T-helper 9 cell (primary cell): ENCODE data around the gene EDN2.

Experiments
- DNase-seq: peaks from one replicate; pipeline ENCODE4 v3.0.0-alpha.2; 2020

Gene EDN2

DNA sequence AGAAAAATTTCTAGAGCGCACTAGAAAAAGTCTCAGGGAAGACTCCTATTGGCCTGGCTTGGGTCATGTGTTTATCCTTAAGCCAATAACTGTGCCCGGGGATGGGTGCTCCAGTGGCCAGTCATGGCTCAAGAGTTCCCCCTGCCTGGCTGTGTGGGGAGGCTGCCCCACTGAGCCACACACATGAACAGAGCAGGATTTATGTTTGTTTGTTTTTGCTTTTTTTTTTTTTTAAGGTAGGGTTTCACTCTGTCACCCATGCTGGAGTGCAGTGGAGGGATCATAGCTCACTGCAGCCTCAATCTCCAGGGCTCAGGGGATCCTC lies 21.8 kb downstream of the EDN2 start:
- no peak for DNase-seq

- no peak for DNase-seq
These were observed 22.4 kb downstream of the EDN2 start for GRCh38 chr1:41461790-41462679.

GRCh38 chr1:41456847-41457540 lies 27.5 kb downstream of the EDN2 start:
- no peak for DNase-seq

- DNase-seq = no peak
These were observed 28.8 kb downstream of the EDN2 start for GRCh38 chr1:41455479-41456332.

DNA sequence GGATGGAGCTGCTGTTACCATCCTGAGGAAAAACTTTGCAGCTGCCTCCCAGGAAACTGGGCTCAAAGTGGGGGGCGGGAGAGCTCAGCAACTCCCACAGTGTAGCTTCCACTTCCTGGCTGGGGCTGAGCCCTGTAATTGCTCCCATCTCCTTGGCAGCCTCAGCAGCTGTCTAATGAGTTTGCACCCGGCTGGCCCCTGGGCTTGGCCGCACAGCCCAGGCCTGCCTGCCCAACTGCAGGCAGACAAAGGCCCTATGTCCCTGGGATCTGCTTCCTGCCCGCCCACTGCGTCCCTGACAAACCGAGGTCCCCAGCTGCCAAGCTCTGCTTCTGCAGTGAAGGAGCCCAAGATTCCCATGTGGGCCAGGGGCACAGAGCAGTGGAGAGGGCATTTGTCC lies 30.1 kb downstream of the EDN2 start:
- no peak for DNase-seq

GRCh38 chr1:41452704-41453290 lies 31.7 kb downstream of the EDN2 start:
- DNase-seq = no peak

GRCh38 chr1:41450747-41451285 lies 33.7 kb downstream of the EDN2 start:
- DNase-seq = no peak

DNA sequence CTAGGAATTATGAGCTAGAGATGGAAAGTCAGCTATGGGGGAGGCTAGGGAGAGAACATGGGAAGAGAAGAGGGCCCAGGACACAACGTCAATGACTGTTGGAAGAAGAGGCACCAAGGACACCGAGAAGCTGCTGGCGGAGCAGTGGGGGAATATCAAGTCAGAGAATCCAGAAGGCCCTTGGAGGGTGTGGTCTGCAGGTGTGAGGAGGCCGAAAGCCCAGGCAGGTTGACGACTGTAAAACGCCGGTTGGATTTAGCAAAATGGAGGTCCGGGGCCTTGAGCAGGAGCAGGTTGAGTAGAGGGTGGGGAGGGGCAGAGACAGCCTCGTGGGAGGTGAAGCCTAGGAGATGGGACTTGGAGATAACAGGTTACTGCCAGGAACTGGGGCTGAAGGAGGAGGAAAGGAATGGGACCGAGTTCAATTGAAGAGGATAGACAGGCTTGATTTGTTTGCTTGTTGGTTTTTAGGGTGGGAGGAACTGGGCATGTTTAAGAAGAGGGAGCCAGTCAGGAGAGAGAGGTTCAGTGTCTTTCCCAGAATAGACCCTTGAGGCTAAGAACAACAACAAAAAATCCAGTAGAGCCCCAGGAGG lies 35.1 kb downstream of the EDN2 start:
- DNase-seq = no peak

- no peak for DNase-seq
These were observed 35.7 kb downstream of the EDN2 start for GRCh38 chr1:41448821-41449220.

- DNase-seq = no peak
These were observed 36.3 kb downstream of the EDN2 start for GRCh38 chr1:41447995-41448770.

DNA sequence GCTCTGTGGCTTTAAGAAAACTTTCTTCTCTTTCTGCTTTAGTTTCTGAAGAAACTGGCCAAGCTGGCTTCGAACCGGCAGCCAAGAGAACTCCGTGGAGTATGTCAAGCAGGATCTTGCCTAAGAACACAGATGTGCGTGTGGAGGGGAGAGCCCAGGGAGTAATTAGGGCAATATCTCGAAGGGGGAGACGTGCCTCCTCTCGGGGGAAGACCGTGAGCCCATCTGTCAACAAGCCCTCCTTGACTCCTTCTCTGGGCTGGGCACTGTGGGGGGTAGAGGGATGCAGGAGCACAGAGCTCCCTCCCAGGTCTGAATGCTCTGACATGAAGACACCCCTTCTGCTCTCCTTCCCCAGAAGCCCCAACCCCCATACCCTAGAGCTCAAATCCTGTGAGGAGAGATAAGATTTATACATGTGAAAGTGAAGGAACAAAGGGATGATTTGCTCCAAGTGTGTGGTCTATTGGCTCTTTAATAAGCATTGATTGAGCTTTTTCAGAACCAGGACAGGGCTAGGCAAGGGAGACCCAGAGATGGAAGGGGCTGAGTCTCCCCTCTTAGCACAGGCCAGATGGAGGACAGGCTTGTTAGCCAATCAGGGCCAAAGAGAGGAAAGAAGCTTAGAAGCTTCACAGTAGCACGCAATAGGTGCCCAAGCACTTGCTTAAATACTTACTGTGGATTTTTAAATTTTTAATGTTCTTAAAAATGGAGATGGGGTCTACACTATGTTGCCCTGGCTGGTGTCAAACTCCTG lies 37.5 kb downstream of the EDN2 start:
- no peak for DNase-seq

GRCh38 chr1:41444785-41445184 lies 39.7 kb downstream of the EDN2 start:
- no peak for DNase-seq

GRCh38 chr1:41444246-41444645 lies 40.2 kb downstream of the EDN2 start:
- no peak for DNase-seq

DNA sequence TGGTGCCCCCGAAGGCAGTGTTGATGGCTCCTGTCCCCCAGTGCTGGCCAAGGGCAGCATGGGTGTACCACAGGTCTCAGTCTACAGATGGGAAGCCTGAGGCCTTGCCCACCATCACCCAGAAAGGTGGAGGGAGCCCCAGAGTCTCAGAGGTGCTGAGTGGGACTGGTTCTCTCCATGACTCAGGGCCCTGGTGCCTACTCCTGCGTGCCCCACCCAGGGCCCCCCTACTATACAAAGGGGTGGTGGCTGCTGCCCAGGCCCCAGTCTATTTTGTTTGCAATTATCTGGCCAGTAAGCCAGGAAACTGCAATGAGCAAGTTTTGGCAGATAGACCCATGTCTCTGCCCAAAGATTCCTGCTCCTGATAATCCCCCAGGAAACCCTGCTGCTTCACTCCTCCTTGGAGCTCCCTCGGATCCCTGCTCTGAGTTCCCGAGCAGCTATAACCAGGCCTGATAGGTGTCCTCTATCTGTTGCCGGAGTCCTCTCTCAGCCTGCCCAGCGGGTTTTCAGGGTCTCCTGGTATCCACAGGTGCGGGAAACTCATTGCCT lies 41.7 kb downstream of the EDN2 start:
- DNase-seq = no peak

DNA sequence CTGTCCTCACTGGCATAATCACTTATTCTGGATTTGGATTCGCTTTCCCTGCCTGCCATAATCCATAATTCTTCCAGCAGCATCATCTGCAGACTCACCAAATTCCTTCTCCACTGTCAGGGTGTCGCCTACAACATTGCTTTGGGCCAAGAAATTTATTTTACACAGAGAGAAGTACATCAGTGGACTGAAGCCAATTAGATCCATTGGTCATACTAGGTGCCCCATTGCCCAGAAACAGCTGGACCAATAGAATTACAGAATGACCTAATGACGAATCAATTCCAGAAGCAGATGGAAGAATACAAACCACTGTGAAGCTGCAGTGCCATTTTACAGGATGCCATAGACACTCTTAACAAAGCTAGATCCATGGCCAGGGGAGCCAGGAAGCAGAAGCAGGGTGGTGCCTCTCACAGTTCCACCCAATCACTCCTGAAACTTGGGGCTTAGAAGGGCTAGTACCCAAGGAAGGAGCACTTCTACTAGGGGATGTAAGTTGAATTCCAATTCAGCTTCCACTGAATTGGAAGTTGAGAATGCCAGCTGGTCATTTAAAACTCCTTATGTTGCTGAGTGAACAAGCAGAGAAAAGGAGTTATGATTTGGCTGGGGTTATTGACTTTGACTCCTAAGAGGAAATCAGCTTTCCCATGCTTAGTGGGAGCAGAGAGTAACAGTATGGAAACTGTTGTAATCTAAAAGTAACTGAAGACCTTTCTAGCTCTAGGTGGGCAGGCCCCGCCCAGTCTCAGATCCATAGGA lies 44.0 kb downstream of the EDN2 start:
- no peak for DNase-seq

DNA sequence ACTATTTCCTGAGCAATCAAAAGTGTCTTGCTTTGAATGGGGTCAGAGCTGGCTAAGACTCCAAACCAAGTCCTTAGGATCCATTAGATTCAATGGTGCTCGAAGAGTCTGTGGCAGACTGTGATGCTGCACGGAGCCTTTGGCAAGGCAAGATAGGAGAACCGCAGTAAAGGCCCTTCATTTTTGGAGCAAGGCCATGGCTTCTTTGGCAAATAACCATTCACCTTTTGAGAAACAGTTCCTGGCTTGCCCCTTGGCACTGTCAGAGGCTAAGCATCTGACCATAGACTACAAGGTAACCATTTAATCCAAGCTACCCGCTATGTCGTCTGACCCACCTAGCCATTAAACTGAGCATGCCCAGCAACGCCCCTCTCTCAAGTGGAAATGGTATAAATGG lies 45.2 kb downstream of the EDN2 start:
- DNase-seq = no peak

DNA sequence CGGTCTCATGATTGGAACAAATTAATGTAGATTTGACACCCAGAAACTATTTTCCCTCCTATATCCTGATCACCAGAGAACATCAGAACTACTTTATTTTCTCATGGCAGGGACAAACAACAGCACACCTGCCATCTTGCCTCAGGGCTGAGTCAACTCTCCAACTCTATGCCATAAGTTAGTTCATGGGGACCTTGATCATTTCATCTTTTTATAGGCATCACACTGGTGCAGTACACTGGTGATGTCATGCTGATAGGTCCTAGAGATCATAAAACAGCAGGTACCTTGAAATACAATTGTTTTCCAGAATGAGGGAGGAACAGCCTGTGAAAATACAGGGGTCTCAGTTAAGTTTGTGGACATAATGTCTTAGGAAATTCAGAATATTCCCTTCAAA lies 45.8 kb downstream of the EDN2 start:
- DNase-seq = no peak

DNA sequence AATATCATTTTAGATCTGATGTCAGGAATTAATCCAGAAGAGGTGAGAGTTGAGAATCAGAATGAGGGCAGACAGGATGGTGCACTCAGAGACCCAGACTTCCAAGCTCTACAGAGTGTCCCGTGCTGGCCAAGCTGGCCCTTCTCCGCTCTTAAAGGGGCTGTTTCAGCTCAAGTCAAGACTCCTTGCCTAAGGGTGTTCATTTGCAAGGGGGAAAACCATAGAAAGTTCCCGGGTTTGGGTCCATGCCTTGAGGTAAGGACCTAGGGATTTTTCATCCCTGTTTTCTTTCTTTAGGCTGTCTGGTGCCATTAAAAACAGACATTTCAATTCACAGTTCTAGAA lies 47.5 kb downstream of the EDN2 start:
- DNase-seq = no peak

DNA sequence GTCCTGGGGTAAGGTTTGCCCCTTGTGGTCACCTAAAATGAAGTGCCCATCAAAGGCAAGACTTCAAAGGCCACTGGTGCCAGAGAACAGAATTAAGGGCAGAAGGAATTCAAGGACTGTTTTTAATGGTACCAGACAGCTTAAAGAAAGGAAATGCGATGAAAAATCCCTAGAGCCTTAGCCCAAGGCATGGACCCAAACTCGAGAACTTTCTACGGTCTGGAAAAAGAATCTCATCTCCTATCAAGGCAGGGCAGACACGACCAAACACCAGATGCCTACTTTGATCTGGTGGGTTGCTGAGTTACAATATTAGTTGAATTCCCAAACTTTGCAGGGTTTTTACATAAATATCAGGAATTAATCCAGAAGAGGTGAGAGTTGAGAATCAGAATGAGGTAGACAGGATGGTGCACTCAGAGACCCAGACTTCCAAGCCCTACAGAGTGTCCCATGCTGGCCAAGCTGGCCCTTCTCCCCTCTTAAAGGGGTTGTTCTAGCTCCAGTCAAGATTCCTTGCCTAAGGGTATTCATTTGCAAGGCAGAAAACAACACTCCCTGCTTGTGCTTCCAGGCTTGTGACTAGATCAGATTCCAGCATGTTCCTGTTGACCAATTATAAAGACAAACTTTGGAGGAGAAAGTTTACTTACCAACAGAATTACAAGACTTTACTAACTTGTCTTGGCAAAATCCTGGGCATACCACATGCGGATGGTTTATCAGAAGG lies 48.0 kb downstream of the EDN2 start:
- no peak for DNase-seq
